ENCODE data around the gene CAPN15.
"Not testable (repeated sequence)": the region's sequence is repeated elsewhere in the genome, so short reads cannot be mapped to it uniquely, and the experiment has no call there.

CAPN15 gene

GRCh38 chr16:527015-527903 lies at the start of gene CAPN15:
TSS of gene CAPN15 (plus strand) at chr16:527712. CDS start at chr16:546839, 19,127 bp downstream.
- DNase-seq (ENCODE audit: low read depth in 3 of 3, low spot score in 1 of 3): peak; percentile 65 to 77 (median 70)

DNA sequence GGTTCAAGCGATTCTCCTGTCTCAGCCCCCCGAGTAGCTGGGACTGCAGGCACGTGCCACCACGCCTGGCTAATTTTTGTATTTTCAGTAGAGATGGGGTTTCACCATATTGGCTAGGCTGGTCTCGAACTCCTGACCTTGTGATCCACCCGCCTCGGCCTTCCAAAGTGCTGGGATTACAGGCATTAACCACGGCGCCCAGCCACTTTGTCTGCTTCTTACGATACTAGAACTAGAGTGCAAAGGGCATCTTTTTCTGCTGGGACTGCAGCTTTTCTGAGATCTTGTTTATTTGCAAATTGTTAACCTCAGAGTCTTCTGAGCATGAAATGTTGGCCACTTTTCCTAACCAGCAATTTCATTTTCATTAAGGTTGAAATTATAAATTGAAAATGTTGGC lies 49.2 kb upstream of the CAPN15 start:
- DNase-seq (ENCODE audit: low read depth in 3 of 3, low spot score in 1 of 3): not testable (repeated sequence)

- no peak for DNase-seq (ENCODE audit: low read depth in 3 of 3, low spot score in 1 of 3)
These were observed 44.9 kb upstream of the CAPN15 start for GRCh38 chr16:482468-483185.

DNA sequence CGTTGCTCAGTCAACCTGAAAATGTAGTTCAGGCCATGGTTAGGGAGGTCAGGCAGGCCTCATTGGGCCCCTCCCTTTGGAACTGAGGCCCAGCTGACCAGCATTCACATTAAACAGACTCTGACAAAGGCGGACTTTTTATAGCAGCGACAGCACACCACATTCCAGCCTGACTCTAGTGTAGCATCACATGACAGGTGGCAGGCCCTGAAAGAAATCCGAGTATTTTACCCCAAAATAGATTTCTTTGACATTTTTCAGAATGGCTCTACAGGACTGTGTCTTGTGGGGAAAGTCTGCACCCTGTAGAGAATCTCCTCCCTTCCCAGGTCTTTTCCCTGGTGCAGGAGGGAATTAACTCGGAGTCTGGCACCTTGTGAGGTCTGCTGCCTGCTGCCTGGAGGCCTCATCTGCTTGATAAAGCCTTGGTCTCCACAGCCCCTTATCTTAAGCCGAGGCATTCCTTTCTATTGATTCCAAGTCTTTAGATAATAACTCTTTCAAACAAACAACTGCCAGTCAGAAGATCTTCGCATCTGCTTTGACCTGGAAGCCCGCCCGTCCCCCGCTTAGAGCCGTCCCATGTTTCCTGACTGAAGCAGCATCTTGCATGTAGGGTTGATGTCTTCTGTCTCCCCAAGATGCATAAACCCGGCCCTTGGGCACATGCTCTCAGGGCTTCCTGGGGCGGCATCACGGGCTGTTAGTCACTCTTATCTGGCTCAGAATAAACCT lies 44.0 kb upstream of the CAPN15 start:
- no peak for DNase-seq (ENCODE audit: low read depth in 3 of 3, low spot score in 1 of 3)

- no peak for DNase-seq (ENCODE audit: low read depth in 3 of 3, low spot score in 1 of 3)
These were observed 37.9 kb upstream of the CAPN15 start for GRCh38 chr16:489606-490005.

DNA sequence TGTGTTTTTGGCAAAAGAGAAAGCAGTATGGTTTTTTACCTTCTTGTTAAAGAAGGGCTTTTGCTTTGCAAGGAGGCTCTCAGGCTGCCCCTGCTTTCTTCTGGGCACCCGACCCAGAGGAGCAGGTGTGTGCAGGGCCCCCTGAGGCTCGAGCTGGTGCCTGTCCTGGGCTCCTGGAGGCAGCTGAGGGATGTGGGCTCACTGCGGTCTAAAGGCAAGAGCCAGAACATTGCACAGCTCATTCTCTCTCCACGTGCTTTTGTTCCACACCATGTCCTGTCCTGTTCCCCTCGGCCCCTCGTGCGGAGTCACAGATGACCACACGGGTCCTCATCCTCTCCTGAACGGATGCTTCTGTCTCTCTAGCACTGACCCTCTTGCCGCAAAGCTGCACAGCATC lies 36.7 kb upstream of the CAPN15 start:
- no peak for DNase-seq (ENCODE audit: low read depth in 3 of 3, low spot score in 1 of 3)

DNA sequence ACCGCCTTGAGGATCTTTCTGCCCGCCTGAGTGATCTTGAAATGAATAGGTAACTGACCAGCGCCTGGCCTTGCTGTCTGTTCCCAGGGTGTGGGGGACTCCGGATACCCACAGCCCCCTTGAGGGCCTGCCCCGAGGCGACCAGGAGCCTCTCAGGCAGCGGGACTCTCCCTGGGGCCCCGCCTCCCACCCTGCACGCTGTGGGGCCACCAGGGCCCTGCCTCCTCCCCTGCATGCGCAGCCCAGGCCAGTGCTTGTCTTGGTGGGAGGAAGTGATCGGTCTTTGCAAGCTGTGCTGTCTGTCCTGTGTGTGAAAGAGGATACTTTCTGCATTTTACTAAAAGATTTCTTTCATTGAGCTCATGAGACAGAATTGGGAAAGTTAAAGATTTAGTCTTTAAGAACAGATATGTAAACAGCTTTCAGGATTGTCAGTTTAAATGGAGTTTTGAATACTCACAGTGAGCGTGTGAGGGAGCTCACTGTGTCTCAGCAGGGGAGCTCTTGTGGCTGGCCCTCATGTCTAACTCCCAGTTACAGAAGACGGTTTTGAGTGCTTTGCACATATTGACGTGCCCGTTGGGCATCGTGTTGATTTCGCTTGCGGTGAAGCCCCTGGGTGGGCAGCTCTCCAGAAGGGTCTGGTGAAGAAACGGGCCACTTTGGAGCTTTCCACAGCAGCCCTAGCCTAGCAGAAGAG lies 36.1 kb upstream of the CAPN15 start:
- no peak for DNase-seq (ENCODE audit: low read depth in 3 of 3, low spot score in 1 of 3)

GRCh38 chr16:492211-492875 lies 35.2 kb upstream of the CAPN15 start:
- DNase-seq (ENCODE audit: low read depth in 3 of 3, low spot score in 1 of 3): no peak

DNA sequence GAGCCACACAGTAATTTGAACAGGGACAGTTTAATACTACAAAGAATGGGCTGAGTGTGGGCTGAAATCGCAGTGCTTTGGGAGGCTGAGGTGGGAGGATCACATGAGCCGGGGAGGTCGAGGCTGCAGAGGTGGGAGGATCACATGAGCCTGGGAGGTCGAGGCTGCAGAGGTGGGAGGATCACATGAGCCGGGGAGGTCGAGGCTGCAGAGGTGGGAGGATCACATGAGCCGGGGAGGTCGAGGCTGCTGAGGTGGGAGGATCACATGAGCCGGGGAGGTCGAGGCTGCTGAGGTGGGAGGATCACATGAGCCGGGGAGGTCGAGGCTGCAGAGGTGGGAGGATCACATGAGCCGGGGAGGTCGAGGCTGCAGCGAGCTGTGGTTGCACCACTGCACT lies 32.8 kb upstream of the CAPN15 start:
- not testable (repeated sequence) for DNase-seq (ENCODE audit: low read depth in 3 of 3, low spot score in 1 of 3)

GRCh38 chr16:495127-495748 lies 32.3 kb upstream of the CAPN15 start:
- DNase-seq (ENCODE audit: low read depth in 3 of 3, low spot score in 1 of 3): no peak

- no peak for DNase-seq (ENCODE audit: low read depth in 3 of 3, low spot score in 1 of 3)
These were observed 31.2 kb upstream of the CAPN15 start for GRCh38 chr16:496097-496886.

DNA sequence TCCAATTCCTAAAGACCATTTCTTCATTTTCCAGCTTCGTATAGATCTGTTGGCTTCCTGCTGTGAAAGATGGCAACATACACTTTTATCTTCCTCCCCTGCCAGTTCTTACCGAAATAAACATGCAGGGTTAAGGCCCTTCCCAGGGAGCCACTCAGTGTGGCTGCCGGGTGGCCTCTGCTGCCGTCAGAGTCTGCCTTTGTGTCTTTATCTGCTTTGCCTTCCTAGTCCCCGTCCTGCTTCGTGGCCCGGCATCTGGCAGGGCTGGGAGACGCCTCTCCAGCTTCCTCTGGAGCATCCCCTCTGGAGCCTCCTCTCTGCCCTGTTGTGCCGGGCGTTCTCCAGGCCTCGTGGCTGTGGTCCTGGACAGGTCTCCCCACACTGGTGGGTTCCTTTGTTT lies 30.3 kb upstream of the CAPN15 start:
- no peak for DNase-seq (ENCODE audit: low read depth in 3 of 3, low spot score in 1 of 3)

DNA sequence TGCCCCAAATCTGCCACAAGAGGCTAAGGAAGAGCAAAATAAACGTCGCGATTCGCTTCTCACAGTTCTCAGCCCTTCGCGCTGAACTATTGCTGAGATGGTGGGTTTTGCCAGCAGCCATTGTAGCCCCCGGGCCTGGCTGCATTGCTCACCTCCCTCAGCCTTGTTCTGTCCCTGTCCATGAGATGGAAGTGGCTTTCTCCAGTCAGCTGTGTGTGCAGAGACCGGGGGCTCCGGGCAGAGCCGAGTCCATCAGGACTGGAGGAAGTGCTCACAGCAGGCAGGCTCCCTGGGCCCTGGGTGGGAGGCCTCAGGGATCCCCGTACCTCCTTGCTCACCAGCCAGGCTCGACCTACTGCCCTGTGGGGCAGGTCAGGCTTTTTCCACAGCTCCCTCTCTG lies 27.6 kb upstream of the CAPN15 start:
- no peak for DNase-seq (ENCODE audit: low read depth in 3 of 3, low spot score in 1 of 3)

GRCh38 chr16:500709-501108 lies 26.8 kb upstream of the CAPN15 start:
- no peak for DNase-seq (ENCODE audit: low read depth in 3 of 3, low spot score in 1 of 3)

- no peak for DNase-seq (ENCODE audit: low read depth in 3 of 3, low spot score in 1 of 3)
These were observed 25.2 kb upstream of the CAPN15 start for GRCh38 chr16:502179-502943.

DNA sequence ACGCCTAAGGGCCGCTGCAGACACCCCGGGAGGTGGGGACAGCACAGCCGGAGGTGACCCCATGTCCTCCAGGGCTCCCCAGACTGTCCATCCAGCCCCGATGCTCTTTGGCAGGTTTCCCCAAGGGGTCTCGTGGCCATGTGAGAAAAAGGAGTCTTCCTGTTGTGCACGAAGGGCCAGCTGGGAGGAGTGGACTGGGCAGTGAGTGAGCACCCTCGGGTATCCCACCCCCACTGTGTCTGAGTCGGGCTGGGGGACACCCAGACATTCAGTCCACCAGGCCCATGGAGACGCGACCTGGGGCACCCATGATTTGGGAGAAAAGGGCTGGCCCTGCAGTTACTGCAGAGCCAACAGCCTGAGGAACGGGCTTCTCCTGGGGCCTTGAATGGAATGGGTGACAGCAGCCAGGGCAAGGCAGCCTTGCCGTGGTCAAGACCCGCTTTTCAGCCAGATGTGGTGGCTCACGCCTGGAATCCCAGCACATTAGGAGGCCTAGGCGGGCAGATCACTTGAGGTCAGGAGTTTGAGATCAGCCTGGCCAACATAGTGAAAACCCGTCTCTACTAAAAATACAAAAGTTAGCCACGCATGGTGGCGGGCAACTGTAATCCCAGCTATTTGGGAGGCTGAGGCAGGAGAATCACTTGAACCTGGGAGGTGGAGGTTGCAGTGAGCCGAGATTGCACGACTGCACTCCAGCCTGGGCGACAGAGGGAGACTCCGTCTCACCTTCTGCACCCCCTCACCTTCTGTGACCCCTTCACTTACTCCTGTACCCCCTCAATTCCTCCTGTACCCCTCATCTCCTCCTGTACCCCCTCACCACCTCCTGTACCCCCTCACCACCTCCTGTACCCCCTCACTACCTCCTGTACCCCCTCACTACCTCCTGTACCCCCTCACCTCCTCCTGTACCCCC lies 24.1 kb upstream of the CAPN15 start:
- no peak for DNase-seq (ENCODE audit: low read depth in 3 of 3, low spot score in 1 of 3)

GRCh38 chr16:505479-506245 lies 21.9 kb upstream of the CAPN15 start:
- no peak for DNase-seq (ENCODE audit: low read depth in 3 of 3, low spot score in 1 of 3)
